HepG2 (cell line): Measurements from ENCODE around the gene NBEA.

Experiments
- KAT7 ChIP-seq: IDR thresholded peaks from 2 replicates; pipeline ENCODE4 v1.6.1; 2018; ENCODE audit warnings: borderline replicate concordance, missing compliant biosample characterization
- KDM1A ChIP-seq: IDR thresholded peaks from 2 replicates; pipeline ENCODE4 v1.6.1; 2016; ENCODE audit warnings: missing compliant biosample characterization
- ZNF10 ChIP-seq: sonication (generic); formaldehyde crosslinking; IDR thresholded peaks from 2 replicates; pipeline ENCODE4 v1.4.0; 2020; ENCODE audit warnings: mild to moderate bottlenecking, low read depth, missing genetic modification reagents, borderline replicate concordance
- ZNF331 ChIP-seq: sonication (generic); formaldehyde crosslinking; IDR thresholded peaks from 2 replicates; pipeline ENCODE4 v1.4.0; 2020; ENCODE audit warnings: missing genetic modification reagents
- TF ChIP-seq, protein P1 (sequence below): sonication (generic); formaldehyde crosslinking; IDR thresholded peaks from 2 replicates; pipeline ENCODE4 v1.8.1; 2022; ENCODE audit warnings: mild to moderate bottlenecking, missing genetic modification reagents
- TF ChIP-seq, protein P2 (sequence below): sonication (generic); formaldehyde crosslinking; IDR thresholded peaks from 2 replicates; pipeline ENCODE4 v1.5.0; 2020; ENCODE audit warnings: mild to moderate bottlenecking, missing genetic modification reagents, moderate library complexity

DNA sequence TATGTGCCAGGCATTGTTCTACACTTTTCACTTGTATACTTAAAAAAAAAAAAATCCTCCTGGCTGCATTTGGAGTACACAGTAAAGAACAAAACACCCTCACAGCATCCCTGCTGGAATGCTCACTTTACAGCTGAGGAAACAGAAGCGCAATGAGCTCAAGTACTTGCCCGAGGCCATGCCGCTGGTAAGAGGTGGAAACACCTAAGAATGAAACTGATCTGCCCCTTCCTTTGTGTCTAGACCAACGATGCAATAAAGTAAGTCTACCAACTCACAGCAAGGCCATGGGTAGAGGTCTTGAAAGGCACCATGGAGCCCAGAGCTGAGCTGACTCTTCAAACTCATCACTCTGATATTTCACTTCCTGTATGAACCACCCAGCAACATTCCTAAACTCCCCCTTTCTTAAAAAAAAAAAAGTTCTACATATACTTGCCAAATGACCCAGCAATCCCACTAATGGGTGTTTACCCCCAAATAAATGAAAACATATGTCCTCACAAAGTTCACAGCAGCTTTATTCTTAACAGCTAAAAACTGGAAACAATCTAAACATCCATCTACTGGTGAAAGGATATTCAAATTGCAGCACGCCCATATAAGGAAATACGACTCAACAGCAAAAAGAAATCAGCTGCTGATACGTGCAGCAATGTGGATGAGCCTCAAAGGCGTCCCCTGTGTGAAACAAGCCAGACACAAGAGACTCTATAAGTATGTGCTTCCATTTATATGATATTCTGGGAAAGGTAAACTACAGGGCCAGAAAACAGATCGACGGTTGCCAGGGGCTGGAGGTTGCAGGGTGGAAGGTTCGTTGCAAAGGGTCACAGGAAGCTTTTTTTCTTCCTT is 771.1 kb downstream of the NBEA start:
- TF ChIP-seq, protein P1, sequence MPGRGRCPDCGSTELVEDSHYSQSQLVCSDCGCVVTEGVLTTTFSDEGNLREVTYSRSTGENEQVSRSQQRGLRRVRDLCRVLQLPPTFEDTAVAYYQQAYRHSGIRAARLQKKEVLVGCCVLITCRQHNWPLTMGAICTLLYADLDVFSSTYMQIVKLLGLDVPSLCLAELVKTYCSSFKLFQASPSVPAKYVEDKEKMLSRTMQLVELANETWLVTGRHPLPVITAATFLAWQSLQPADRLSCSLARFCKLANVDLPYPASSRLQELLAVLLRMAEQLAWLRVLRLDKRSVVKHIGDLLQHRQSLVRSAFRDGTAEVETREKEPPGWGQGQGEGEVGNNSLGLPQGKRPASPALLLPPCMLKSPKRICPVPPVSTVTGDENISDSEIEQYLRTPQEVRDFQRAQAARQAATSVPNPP (CRISPR knock-in tag), result no peak
- TF ChIP-seq, protein P2, sequence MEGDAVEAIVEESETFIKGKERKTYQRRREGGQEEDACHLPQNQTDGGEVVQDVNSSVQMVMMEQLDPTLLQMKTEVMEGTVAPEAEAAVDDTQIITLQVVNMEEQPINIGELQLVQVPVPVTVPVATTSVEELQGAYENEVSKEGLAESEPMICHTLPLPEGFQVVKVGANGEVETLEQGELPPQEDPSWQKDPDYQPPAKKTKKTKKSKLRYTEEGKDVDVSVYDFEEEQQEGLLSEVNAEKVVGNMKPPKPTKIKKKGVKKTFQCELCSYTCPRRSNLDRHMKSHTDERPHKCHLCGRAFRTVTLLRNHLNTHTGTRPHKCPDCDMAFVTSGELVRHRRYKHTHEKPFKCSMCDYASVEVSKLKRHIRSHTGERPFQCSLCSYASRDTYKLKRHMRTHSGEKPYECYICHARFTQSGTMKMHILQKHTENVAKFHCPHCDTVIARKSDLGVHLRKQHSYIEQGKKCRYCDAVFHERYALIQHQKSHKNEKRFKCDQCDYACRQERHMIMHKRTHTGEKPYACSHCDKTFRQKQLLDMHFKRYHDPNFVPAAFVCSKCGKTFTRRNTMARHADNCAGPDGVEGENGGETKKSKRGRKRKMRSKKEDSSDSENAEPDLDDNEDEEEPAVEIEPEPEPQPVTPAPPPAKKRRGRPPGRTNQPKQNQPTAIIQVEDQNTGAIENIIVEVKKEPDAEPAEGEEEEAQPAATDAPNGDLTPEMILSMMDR (CRISPR knock-in tag), result no peak
- TF ChIP-seq KAT7, result no peak
- TF ChIP-seq ZNF10 (CRISPR knock-in tag), result no peak
- no peak for TF ChIP-seq ZNF331
- TF ChIP-seq KDM1A (CRISPR knock-in tag), result no peak
